Measurements from ENCODE around the gene MYH8. TPM values are rescaled to one million over a fixed set of nuclear protein-coding genes. Genes with fewer than 3 reads are reported as not detected.

Gene MYH8
- total and polyA plus RNA-seq, 9 of the 15 experiments (the other 6 are each of a cell fraction or from before 2014, with no cell fraction given), result 0.01 to 0.05 (median 0.03) TPM; not detected in 6

GRCh38 chr17:10417431-10417830 lies 4.3 kb downstream of the MYH8 start (continued):
- TF ChIP-seq FOXP4 (CRISPR knock-in tag; IDR thresholded peaks at IDR 0.05; ENCODE audit: borderline replicate concordance) (no peak), PCBP1 (IDR thresholded peaks at IDR 0.05; ENCODE audit: low read depth, low read length, poor library complexity, severe bottlenecking) (no peak), SIN3A (IDR thresholded peaks at IDR 0.05; ENCODE audit: borderline replicate concordance in 2 of 2, control insufficient read depth in 1 of 2, low read depth in 2 of 2, low read length in 2 of 2) (no peak)

GRCh38 chr17:10415161-10415560 lies 6.6 kb downstream of the MYH8 start:
- H2AFZ ChIP-seq (ENCODE audit: low read depth, low read length), result no peak overlapping the region
- in situ Hi-C loops (cut with MboI), result no loop called here
- no peaks in the 10 kb centered on the region for H3K9me1 ChIP-seq (ENCODE audit: control insufficient read depth, insufficient read depth, low read length)
- no peaks in the 10 kb centered on the region for H3K79me2 ChIP-seq (ENCODE audit: control insufficient read depth, insufficient read depth, low read length)
- BruUV-seq (replicated peaks), result no TSS peak
- no peak overlapping the region for H3K4me2 ChIP-seq (ENCODE audit: insufficient read depth, low read length)
- intact Hi-C loops (cut with micrococcal nuclease), result no loop called here
- H3K27ac ChIP-seq (ENCODE audit: extremely low read depth, low read depth, low read length), result no peak overlapping the region
- no peaks in the 10 kb centered on the region for H3K9me3 ChIP-seq (replicated peaks; ENCODE audit: control insufficient read depth, insufficient read depth, low read depth, low read length)
- no peak for DNase-seq (ENCODE audit: extremely low read depth in 1 of 4, low spot score in 3 of 4)
- ATAC-seq, result no peak
- POLR2A ChIA-PET, result no interaction called here
- no peaks in the 10 kb centered on the region for H3K36me3 ChIP-seq (ENCODE audit: control insufficient read depth, insufficient read depth, low read length)
- H4K20me1 ChIP-seq (replicated peaks; ENCODE audit: control insufficient read depth, insufficient read depth, low read length), result no peaks in the 10 kb centered on the region
- H3K27me3 ChIP-seq (ENCODE audit: control insufficient read depth in 2 of 2, insufficient read depth in 2 of 2, low read length in 2 of 2), result no peaks in the 10 kb centered on the region
- H3K4me1 ChIP-seq (replicated peaks in 1 of 2; ENCODE audit: control insufficient read depth in 2 of 2, insufficient read depth in 2 of 2, low read length in 2 of 2), result no peaks in the 10 kb centered on the region
- TF ChIP-seq ZNF75A (CRISPR knock-in tag; IDR thresholded peaks at IDR 0.05) (no peak), MCM7 (IDR thresholded peaks at IDR 0.05) (no peak), CEBPG (CRISPR knock-in tag; IDR thresholded peaks at IDR 0.05) (no peak), CEBPG (tag; conservative IDR thresholded peaks at IDR 0.05 in 1 of 2, IDR thresholded peaks at IDR 0.05 in 1 of 2) (no peak), TOE1 (IDR thresholded peaks at IDR 0.05; ENCODE audit: borderline replicate concordance) (no peak), TOE1 (CRISPR knock-in tag; IDR thresholded peaks at IDR 0.05; ENCODE audit: borderline replicate concordance, low read depth) (no peak), MED1 (CRISPR knock-in tag; IDR thresholded peaks at IDR 0.05; ENCODE audit: borderline replicate concordance) (no peak), NR1H2 (CRISPR knock-in tag; IDR thresholded peaks at IDR 0.05) (no peak)
- TF ChIP-seq, protein P1, sequence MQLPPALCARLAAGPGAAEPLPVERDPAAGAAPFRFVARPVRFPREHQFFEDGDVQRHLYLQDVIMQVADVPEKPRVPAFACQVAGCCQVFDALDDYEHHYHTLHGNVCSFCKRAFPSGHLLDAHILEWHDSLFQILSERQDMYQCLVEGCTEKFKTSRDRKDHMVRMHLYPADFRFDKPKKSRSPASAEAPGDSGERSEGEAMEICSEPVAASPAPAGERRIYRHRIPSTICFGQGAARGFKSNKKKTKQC (CRISPR knock-in tag; IDR thresholded peaks at IDR 0.05), result no peak
- TF ChIP-seq, protein P2, sequence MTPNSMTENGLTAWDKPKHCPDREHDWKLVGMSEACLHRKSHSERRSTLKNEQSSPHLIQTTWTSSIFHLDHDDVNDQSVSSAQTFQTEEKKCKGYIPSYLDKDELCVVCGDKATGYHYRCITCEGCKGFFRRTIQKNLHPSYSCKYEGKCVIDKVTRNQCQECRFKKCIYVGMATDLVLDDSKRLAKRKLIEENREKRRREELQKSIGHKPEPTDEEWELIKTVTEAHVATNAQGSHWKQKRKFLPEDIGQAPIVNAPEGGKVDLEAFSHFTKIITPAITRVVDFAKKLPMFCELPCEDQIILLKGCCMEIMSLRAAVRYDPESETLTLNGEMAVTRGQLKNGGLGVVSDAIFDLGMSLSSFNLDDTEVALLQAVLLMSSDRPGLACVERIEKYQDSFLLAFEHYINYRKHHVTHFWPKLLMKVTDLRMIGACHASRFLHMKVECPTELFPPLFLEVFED (CRISPR knock-in tag; conservative IDR thresholded peaks at IDR 0.05), result no peak
- no peak overlapping the region for H3K4me3 ChIP-seq
- H3K9ac ChIP-seq (ENCODE audit: insufficient read depth in 1 of 2, low read depth in 2 of 2, low read length in 2 of 2), result no peak overlapping the region
- CTCF ChIA-PET (ENCODE audit: low intra/inter-chr PET ratio), result no interaction called here
- WGBS (ENCODE audit: insufficient coverage, low coverage, missing lambda C conversion rate), result 3% methylated on average over 4 of the region's 4 CpGs
- FAIRE-seq, result no peak

Measured in K562 (cell line).